Osteocyte (in vitro differentiated cells): ENCODE data around the gene SFMBT1. TPM values are rescaled to one million over a fixed set of nuclear protein-coding genes. Genes with fewer than 3 reads are reported as not detected.

ENCODE experiments used
- DNase-seq: peaks from one replicate; pipeline ENCODE4 v3.0.0; 2021; ENCODE audit warnings: mixed read lengths; ENCODE audit not compliant: unreplicated experiment; ENCODE audit errors: extremely low spot score
- H3K27ac Mint-ChIP-seq: one replicate; pipeline ENCODE4 v1.8.0; 2021; ENCODE audit warnings: mild to moderate bottlenecking, mixed read lengths; ENCODE audit not compliant: unreplicated experiment
- H3K27me3 Mint-ChIP-seq: one replicate; pipeline ENCODE4 v1.8.0; 2021; ENCODE audit warnings: mixed read lengths; ENCODE audit not compliant: unreplicated experiment
- H3K36me3 Mint-ChIP-seq: one replicate; pipeline ENCODE4 v1.8.0; 2021; ENCODE audit warnings: mixed read lengths; ENCODE audit not compliant: unreplicated experiment
- H3K4me1 Mint-ChIP-seq: one replicate; pipeline ENCODE4 v1.8.0; 2021; ENCODE audit warnings: mixed read lengths; ENCODE audit not compliant: unreplicated experiment
- H3K4me3 Mint-ChIP-seq: one replicate; pipeline ENCODE4 v1.8.0; 2021; ENCODE audit warnings: mild to moderate bottlenecking, moderate library complexity, mixed read lengths; ENCODE audit not compliant: unreplicated experiment
- H3K9me3 Mint-ChIP-seq: one replicate; pipeline ENCODE4 v1.8.0; 2021; ENCODE audit warnings: mixed read lengths; ENCODE audit not compliant: unreplicated experiment
- total RNA-seq: library from RNA; stranded (reverse); gene quantifications from 2 replicates; pipeline ENCODE4 v1.2.1, GENCODE V29; 2021
- TF ChIP-seq, protein P1 (sequence below): fragments of 200-600 bp; sonication (generic); IDR thresholded peaks from 2 replicates; pipeline ENCODE4 v1.5.0; 2021; ENCODE audit warnings: antibody characterized with exemption, mild to moderate bottlenecking, moderate library complexity

The SFMBT1 gene
- total RNA-seq, 1 donor from 2014 or later = 8.0 TPM

- no peak overlapping the region for H3K27ac Mint-ChIP-seq
- no peak overlapping the region for H3K4me3 Mint-ChIP-seq
- DNase-seq = no peak
- H3K36me3 Mint-ChIP-seq = peaks cover 3% of the 10 kb centered on the region
- H3K4me1 Mint-ChIP-seq = no peaks in the 10 kb centered on the region
- H3K9me3 Mint-ChIP-seq = no peaks in the 10 kb centered on the region
- H3K27me3 Mint-ChIP-seq = no peaks in the 10 kb centered on the region
- TF ChIP-seq, protein P1, sequence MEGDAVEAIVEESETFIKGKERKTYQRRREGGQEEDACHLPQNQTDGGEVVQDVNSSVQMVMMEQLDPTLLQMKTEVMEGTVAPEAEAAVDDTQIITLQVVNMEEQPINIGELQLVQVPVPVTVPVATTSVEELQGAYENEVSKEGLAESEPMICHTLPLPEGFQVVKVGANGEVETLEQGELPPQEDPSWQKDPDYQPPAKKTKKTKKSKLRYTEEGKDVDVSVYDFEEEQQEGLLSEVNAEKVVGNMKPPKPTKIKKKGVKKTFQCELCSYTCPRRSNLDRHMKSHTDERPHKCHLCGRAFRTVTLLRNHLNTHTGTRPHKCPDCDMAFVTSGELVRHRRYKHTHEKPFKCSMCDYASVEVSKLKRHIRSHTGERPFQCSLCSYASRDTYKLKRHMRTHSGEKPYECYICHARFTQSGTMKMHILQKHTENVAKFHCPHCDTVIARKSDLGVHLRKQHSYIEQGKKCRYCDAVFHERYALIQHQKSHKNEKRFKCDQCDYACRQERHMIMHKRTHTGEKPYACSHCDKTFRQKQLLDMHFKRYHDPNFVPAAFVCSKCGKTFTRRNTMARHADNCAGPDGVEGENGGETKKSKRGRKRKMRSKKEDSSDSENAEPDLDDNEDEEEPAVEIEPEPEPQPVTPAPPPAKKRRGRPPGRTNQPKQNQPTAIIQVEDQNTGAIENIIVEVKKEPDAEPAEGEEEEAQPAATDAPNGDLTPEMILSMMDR = no peak
These were observed 115.1 kb downstream of the SFMBT1 start for GRCh38 chr3:52930748-52931147.

DNA sequence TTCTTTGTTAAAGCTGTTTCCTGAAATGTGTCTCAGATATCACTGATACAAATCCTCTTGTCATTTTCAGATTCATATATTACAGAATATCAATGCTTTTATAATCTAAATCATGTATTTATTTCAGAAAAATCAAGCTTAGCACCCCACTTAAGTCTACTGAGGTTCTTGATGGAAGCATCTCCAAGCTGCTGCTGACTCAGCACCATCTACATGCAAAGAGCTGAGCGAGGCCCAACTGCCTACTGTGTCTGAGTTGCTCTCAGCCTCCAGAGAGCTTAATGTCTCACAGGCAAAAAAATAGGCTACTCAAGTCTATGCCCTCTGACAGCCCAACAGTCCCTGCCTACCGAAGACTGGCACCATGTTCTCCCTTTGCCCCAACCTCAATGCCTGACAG is 119.3 kb downstream of the SFMBT1 start:
- Mint-ChIP-seq H3K36me3 (peaks cover 3% of the 10 kb centered on the region), H3K27me3 (no peaks in the 10 kb centered on the region), H3K4me3 (no peak overlapping the region), H3K4me1 (no peaks in the 10 kb centered on the region), H3K9me3 (no peaks in the 10 kb centered on the region), H3K27ac (no peak overlapping the region)
- DNase-seq = no peak
- TF ChIP-seq, protein P1 = no peak

GRCh38 chr3:52925405-52926313 is 120.2 kb downstream of the SFMBT1 start:
- Mint-ChIP-seq H3K4me3 (no peak overlapping the region), H3K27ac (no peak overlapping the region), H3K36me3 (peaks cover 3% of the 10 kb centered on the region), H3K4me1 (no peaks in the 10 kb centered on the region), H3K27me3 (no peaks in the 10 kb centered on the region), H3K9me3 (no peaks in the 10 kb centered on the region)
- DNase-seq = no peak
- TF ChIP-seq, protein P1 = no peak

GRCh38 chr3:52923963-52924362 is 121.9 kb downstream of the SFMBT1 start:
- H3K4me3 Mint-ChIP-seq = no peak overlapping the region
- TF ChIP-seq, protein P1 = no peak
- no peaks in the 10 kb centered on the region for H3K4me1 Mint-ChIP-seq
- H3K27ac Mint-ChIP-seq = no peak overlapping the region
- no peaks in the 10 kb centered on the region for H3K27me3 Mint-ChIP-seq
- DNase-seq = no peak
- peaks cover 7% of the 10 kb centered on the region for H3K36me3 Mint-ChIP-seq
- H3K9me3 Mint-ChIP-seq = no peaks in the 10 kb centered on the region

DNA sequence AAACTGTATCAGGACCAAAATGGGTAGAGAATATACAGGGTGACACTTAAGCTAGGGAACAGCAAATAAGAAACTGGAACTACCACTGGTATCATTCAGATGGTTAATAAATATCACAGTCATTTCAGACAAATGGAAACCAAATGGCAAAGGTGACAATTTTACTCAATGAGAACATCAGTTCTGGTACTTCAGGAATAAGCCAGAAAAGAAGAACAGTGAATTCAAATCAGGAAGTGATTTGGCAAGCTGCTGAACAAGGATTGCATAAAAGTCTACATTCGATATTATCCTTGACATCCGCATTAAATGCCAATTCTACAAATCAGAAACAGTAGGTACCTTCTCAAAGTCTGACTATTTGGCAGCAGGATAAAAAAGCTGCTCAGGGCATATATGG is 125.0 kb downstream of the SFMBT1 start:
- TF ChIP-seq, protein P1 = no peak
- no peaks in the 10 kb centered on the region for H3K4me1 Mint-ChIP-seq
- no peak overlapping the region for H3K27ac Mint-ChIP-seq

More for the DNA sequence above, 125.0 kb downstream of the SFMBT1 start:
- H3K36me3 Mint-ChIP-seq = peaks cover 12% of the 10 kb centered on the region
- DNase-seq = no peak
- no peak overlapping the region for H3K4me3 Mint-ChIP-seq
- H3K27me3 Mint-ChIP-seq = no peaks in the 10 kb centered on the region
- H3K9me3 Mint-ChIP-seq = no peaks in the 10 kb centered on the region
